Lower leg skin (tissue), 4 donors: ENCODE results near the gene SNU13. TPM values are rescaled to one million over a fixed set of nuclear protein-coding genes. Genes with fewer than 3 reads are reported as not detected.
"Not testable (repeated sequence)": the region's sequence is repeated elsewhere in the genome, so short reads cannot be mapped to it uniquely, and the experiment has no call there.

Experiments
- DNase-seq, 2 donors: peaks; one replicate each; pipeline ENCODE4 v3.0.0-alpha.2; 2019; ENCODE audit warnings: low spot score in 2 of 2
- H3K4me3 ChIP-seq: fragments of 200-600 bp; sonication (generic); 2 replicates; pipeline ENCODE4 v1.5.1; 2017; ENCODE audit warnings: mild to moderate bottlenecking, low read depth; ENCODE audit not compliant: poor library complexity, severe bottlenecking
- CTCF ChIP-seq, 3 donors: fragments of 450-650 bp; IDR thresholded peaks; one replicate each; pipeline ENCODE4 v1.5.1; 2016; ENCODE audit warnings: antibody characterized with exemption in 3 of 3, mild to moderate bottlenecking in 3 of 3, moderate library complexity in 2 of 3
- POLR2A ChIP-seq, 2 donors: fragments of 450-650 bp; IDR thresholded peaks; one replicate each; pipeline ENCODE4 v1.6.1; 2016 to 2017; ENCODE audit warnings: antibody characterized with exemption in 2 of 2, mild to moderate bottlenecking in 1 of 2, moderate library complexity in 1 of 2
- WGBS, 2 donors: methylation state at CpG; one replicate each; pipeline ENCODE4 v1.1.5; 2018; 5-methylcytosine and 5-hydroxymethylcytosine counted together
- intact Hi-C: fragments of 100-400 bp; cut with DNase I; formaldehyde crosslinking; loops from one replicate; pipeline ENCODE4 v1.15.0; 2023; ENCODE audit warnings: low total_unique reads
- total RNA-seq, 4 donors: library from RNA; depleted of rRNA; stranded (reverse); fragments of >200 nt; gene quantifications; one replicate each; pipeline ENCODE4 v1.1.0, GENCODE V29; 2016

The SNU13 gene
- total RNA-seq, 4 donors from 2014 or later: 103 to 127 (median 116) TPM

DNA sequence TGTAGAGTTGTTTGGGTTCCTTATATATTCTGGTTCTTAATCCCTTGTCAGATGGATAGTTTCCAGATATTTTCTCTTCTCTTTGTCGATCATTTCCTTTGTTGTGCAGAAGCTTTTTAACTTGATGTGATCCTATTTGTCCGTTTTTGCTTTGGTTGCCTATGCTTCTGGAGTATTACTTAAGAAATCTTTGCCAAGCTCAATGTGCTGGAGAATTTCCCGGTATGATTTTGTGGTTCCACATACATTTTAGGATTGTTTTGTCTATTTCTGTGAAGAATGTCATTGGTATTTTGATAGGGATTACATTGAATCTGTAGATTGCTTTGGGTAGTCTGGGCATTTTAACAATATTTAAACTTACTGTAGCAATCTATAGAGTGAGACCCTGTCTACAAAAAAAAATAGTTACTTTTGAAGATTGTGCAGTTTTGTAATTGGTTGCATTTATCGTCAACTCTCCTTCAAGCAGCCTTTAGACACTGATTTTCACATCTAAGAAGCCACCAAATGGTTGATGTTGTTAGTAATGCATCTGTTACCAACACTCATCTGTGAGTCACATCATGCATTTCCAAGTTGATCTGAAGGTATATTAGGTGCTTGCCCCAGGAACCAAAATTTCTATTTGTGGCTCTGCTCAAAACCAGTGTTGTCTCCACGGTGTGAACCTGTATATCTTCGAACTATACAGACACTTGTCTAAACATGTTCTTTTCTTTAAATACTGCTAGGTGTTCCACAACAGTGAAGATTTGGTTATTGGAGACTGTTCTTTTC, 46.1 kb downstream of the SNU13 start:
- WGBS, 2 donors: 74 to 77% methylated on average over 6 of the region's 6 CpGs
- H3K4me3 ChIP-seq: no peak overlapping the region
- intact Hi-C loops: no loop called here
- TF ChIP-seq POLR2A (IDR thresholded peaks at IDR 0.05): no peak
- TF ChIP-seq CTCF (IDR thresholded peaks at IDR 0.05): no peak
- no peak for DNase-seq

- intact Hi-C loops: no loop called here
- no peak overlapping the region for H3K4me3 ChIP-seq
- 98 to 99% methylated on average over 7 of the region's 7 CpGs for WGBS, 2 donors
These were observed 46.8 kb downstream of the SNU13 start for GRCh38 chr22:41641854-41642253.

GRCh38 chr22:41638748-41639147, 49.9 kb downstream of the SNU13 start:
- no peak overlapping the region for H3K4me3 ChIP-seq
- intact Hi-C loops: no loop called here
- WGBS, 2 donors: 87 to 92% methylated on average over 5 of the region's 5 CpGs
- TF ChIP-seq POLR2A (IDR thresholded peaks at IDR 0.05) (no peak), CTCF (IDR thresholded peaks at IDR 0.05) (no peak)
- DNase-seq: no peak

More at GRCh38 chr22:41641854-41642253, 46.8 kb downstream of the SNU13 start:
- no peak for DNase-seq
- no peak for TF ChIP-seq POLR2A (IDR thresholded peaks at IDR 0.05)

DNA sequence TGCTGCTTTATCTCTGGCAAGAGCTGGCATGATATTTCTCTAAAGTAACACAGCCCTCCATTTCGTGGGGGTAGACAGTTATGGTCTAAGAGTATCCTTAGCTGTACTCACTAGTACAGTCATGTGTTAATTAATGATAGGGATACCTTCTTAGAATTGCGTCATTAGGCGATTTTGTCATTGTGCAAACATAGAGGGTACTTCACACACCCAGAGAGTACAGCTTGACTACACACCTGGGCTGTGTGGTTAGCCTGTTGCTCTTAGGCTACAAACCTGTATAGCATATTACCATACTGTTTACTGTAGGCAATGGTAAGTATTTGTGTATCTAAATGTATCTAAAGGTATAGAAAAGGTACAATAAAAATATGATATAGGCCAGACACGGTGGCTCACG, 50.5 kb downstream of the SNU13 start:
- 93 to 94% methylated on average over 5 of the region's 5 CpGs for WGBS, 2 donors
- intact Hi-C loops: no loop called here
- H3K4me3 ChIP-seq: no peak overlapping the region
- no peak for DNase-seq
- TF ChIP-seq CTCF (IDR thresholded peaks at IDR 0.05): no peak
- no peak for TF ChIP-seq POLR2A (IDR thresholded peaks at IDR 0.05)

- H3K4me3 ChIP-seq, intact Hi-C loops, DNase-seq: not testable (repeated sequence)
- 96 to 98% methylated on average over 8 of the region's 8 CpGs for WGBS, 2 donors
These were observed 51.0 kb downstream of the SNU13 start for GRCh38 chr22:41637623-41638022.

DNA sequence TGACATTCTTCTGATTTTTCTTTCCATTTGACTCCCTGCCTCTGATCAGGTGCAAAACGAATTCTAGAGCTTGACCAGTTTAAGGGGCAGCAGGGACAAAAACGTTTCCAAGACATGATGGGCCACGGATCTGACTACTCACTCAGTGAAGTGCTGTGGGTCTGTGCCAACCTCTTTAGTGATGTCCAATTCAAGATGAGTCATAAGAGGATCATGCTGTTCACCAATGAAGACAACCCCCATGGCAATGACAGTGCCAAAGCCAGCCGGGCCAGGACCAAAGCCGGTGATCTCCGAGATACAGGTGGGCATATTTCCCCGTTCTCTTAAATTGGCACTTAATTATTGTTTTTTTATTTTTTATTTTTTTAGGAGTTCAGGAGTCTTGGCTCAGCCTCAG, 52.2 kb downstream of the SNU13 start:
- TF ChIP-seq POLR2A (IDR thresholded peaks at IDR 0.05): no peak
- TF ChIP-seq CTCF (IDR thresholded peaks at IDR 0.05): no peak
- 40 to 58% methylated on average over 7 of the region's 7 CpGs for WGBS, 2 donors
- no peak for DNase-seq
- intact Hi-C loops: no loop called here
- no peak overlapping the region for H3K4me3 ChIP-seq

DNA sequence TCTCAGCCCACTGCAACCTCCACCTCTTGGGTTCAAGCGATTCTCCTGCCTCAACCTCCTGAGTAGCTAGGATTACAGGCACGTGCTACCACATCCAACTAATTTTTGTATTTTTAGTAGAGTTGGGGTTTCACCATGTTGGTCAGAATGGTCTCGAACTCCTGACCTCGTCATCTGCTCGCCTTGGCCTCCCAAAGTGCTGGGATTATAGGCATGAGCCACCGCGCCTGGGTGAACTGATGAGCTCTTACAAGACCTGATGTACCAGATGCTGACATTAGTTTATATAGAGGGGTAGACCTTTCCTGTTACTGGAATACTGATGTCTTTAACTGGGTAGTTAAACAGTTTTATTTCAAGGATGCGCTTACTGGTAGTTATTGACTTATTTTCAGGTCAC, 54.1 kb downstream of the SNU13 start:
- H3K4me3 ChIP-seq, DNase-seq, intact Hi-C loops: not testable (repeated sequence)
- 94 to 96% methylated on average over 8 of the region's 8 CpGs for WGBS, 2 donors

DNA sequence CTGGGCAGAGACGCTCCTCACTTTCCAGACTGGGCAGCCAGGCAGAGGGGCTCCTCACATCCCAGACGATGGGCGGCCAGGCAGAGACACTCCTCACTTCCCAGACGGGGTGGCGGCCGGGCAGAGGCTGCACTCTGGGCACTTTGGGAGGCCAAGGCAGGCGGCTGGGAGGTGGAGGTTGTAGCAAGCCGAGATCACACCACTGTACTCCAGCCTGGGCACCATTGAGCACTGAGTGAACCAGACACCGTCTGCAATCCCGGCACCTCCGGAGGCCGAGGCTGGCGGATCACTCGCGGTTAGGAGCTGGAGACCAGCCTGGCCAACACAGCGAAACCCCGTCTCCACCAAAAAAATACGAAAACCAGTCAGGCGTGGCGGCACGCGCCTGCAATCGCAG, 57.1 kb downstream of the SNU13 start:
- DNase-seq, intact Hi-C loops, H3K4me3 ChIP-seq: not testable (repeated sequence)
- 93 to 96% methylated on average over 11 of the region's 23 CpGs for WGBS, 2 donors

DNA sequence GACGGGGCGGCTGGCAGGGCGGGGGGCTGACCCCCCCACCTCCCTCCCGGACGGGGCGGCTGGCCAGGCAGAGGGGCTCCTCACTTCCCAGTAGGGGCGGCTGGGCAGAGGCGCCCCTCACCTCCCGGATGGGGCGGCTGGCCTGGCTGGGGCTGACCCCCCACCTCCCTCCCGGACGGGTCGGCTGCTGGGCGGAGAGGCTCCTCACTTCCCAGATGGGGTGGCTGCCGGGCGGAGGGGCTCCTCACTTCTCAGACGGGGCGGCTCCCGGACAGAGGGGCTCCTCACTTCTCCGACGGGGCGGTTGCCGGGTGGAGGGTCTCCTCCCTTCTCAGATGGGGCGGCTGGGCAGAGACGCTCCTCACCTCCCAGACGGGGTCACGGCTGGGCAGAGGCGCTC, 57.6 kb downstream of the SNU13 start:
- intact Hi-C loops, H3K4me3 ChIP-seq, DNase-seq: not testable (repeated sequence)
- WGBS, 2 donors: 97% methylated on average over 25 of the region's 28 CpGs; no CpG with 5 or more reads in 1 of the 2 donors
